ENCODE results near the gene LLCFC1. TPM values are rescaled to one million over a fixed set of nuclear protein-coding genes. Genes with fewer than 3 reads are reported as not detected.

LLCFC1 gene
- total and polyA plus RNA-seq, 4 donors, result not detected

DNA sequence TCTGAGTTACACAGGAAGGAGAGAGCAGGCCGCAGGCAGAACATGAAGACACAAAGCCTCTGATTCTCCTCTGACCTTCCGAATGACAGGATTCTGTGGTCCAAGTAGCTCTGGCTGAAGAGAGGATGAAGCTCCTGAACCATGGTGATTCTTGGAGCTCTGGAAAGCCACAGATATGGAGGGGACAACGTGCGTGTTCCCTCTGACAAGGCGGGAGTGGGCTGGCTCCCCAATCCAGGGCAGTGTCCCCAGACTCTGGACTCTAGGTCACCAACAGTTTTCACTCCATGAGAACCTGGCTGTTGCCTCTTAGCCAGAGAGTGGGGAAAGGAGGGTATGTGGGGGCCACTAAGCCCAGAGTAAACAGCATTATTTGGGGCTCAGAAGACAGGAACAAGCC is 46.3 kb upstream of the LLCFC1 start:
- WGBS, result 85% methylated on average over 5 of the region's 5 CpGs
- H3K9me3 ChIP-seq (ENCODE audit: control insufficient read depth in 4 of 4, low read length in 3 of 4), result no peaks in the 10 kb centered on the region
- H3K36me3 ChIP-seq (ENCODE audit: control insufficient read depth in 4 of 4, insufficient read depth in 3 of 4, low read depth in 1 of 4, low read length in 3 of 4), result no peaks in the 10 kb centered on the region
- no peak overlapping the region for H3K9ac ChIP-seq (ENCODE audit: low read depth in 1 of 2, low read length in 2 of 2)
- DNase-seq (ENCODE audit: low spot score), result peak; percentile 28
- TF ChIP-seq FOXA1 (IDR thresholded peaks at IDR 0.05) (no peak), ZBTB33 (IDR thresholded peaks at IDR 0.05) (no peak), HNF4G (IDR thresholded peaks at IDR 0.05) (no peak), RAD21 (IDR thresholded peaks at IDR 0.05) (no peak), REST (IDR thresholded peaks at IDR 0.05) (no peak)
- TF ChIP-seq, protein P1, sequence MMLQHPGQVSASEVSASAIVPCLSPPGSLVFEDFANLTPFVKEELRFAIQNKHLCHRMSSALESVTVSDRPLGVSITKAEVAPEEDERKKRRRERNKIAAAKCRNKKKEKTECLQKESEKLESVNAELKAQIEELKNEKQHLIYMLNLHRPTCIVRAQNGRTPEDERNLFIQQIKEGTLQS (IDR thresholded peaks at IDR 0.05), result no peak
- TF ChIP-seq, protein P2, sequence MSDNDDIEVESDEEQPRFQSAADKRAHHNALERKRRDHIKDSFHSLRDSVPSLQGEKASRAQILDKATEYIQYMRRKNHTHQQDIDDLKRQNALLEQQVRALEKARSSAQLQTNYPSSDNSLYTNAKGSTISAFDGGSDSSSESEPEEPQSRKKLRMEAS (IDR thresholded peaks at IDR 0.05), result no peak
- peaks cover 0 to 10% (median 0%) of the 10 kb centered on the region in 4 donors for H3K27me3 ChIP-seq (ENCODE audit: control insufficient read depth in 4 of 4, insufficient read depth in 4 of 4, low read length in 3 of 4)
- H3K4me3 ChIP-seq (ENCODE audit: low read depth in 1 of 3, low read length in 3 of 3), result no peak overlapping the region
- no peak overlapping the region for H3K27ac ChIP-seq (ENCODE audit: low read depth in 1 of 2, low read length in 2 of 2)
- no peaks in the 10 kb centered on the region for H3K4me1 ChIP-seq (ENCODE audit: control insufficient read depth in 4 of 4, insufficient read depth in 4 of 4, low read length in 3 of 4)

DNA sequence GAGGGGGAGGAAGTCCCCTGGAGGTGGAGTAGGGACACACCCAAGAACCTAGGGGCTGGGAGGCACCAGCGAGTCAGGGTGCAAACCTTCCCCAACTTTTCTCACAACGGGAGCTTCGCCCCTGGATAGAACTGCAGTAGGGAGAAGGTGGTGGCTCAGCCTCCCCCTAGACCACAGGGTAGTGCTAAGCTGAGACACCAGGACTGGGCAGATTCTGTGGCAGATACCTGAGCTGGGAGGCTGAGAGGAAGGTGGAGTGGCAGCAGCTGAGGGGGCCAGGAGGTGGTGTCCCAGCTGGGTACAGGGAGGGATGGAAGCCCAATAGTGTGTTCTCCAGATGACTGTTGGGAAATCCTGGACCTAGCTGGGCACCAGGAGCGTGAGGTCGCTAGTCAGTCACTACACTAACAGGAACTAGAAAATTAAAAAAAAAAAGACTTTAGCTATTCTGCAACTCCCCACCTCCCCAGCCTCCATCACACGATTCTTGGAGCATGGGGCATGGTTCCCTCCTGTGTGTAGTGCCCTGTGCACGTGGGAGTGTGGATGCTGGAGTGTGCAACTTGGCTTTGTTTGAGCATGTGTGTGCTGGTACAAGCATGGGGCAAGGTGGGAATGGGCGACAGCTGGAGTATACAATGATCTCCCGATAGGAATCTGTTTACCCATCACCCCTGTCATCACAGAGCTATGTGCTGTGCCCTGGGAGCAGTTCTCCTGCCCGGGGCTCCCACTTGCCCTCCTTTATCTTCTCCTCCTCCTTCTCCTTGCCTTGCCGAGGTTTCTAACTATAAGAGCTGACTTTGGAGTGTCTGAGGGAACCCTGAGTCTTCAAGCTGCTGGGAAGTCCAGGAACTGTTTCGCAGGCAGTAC is 44.9 kb upstream of the LLCFC1 start:
- H3K36me3 ChIP-seq (ENCODE audit: control insufficient read depth in 4 of 4, insufficient read depth in 3 of 4, low read depth in 1 of 4, low read length in 3 of 4), result no peaks in the 10 kb centered on the region
- WGBS, result 76% methylated on average over 12 of the region's 12 CpGs
- TF ChIP-seq REST (IDR thresholded peaks at IDR 0.05) (no peak), YY1 (IDR thresholded peaks at IDR 0.05) (no peak), FOXA1 (IDR thresholded peaks at IDR 0.05) (no peak), ZBTB33 (IDR thresholded peaks at IDR 0.05) (no peak)
- no peak overlapping the region for H3K9ac ChIP-seq (ENCODE audit: low read depth in 1 of 2, low read length in 2 of 2)
- H3K4me3 ChIP-seq (ENCODE audit: low read depth in 1 of 3, low read length in 3 of 3), result no peak overlapping the region
- no peak overlapping the region for H3K27ac ChIP-seq (ENCODE audit: low read depth in 1 of 2, low read length in 2 of 2)
- H3K9me3 ChIP-seq (ENCODE audit: control insufficient read depth in 4 of 4, low read length in 3 of 4), result no peaks in the 10 kb centered on the region
- peaks cover 0 to 10% (median 0%) of the 10 kb centered on the region in 4 donors for H3K27me3 ChIP-seq (ENCODE audit: control insufficient read depth in 4 of 4, insufficient read depth in 4 of 4, low read length in 3 of 4)
- peak; percentile 17 for DNase-seq (ENCODE audit: low spot score)
- no peaks in the 10 kb centered on the region for H3K4me1 ChIP-seq (ENCODE audit: control insufficient read depth in 4 of 4, insufficient read depth in 4 of 4, low read length in 3 of 4)
